ENCODE measurements around the gene INAFM1. TPM values are rescaled to one million over a fixed set of nuclear protein-coding genes. Genes with fewer than 3 reads are reported as not detected.

Gene INAFM1
- total and polyA plus RNA-seq, 9 of the 15 experiments (the other 6 are each of a cell fraction or from before 2014, with no cell fraction given) = 0.71 to 30.9 (median 3.1) TPM

- TF ChIP-seq RCOR1 (IDR thresholded peaks at IDR 0.05; ENCODE audit: borderline replicate concordance in 1 of 2, low read depth in 2 of 2, low read length in 2 of 2) = 0 out of 4 replicates have a peak, but pooled peaks of 1 of the 2 experiments have one; percentile 9
- no peak for TF ChIP-seq DEAF1 (CRISPR knock-in tag; IDR thresholded peaks at IDR 0.05)
- no peak for TF ChIP-seq ADNP (tag; IDR thresholded peaks at IDR 0.05)
- no peak for TF ChIP-seq SIRT6 (IDR thresholded peaks at IDR 0.05; ENCODE audit: low read depth, low read length)
- no peak for TF ChIP-seq ETV6 (IDR thresholded peaks at IDR 0.05; ENCODE audit: borderline replicate concordance in 1 of 2, low read depth in 2 of 2, low read length in 1 of 2)
- TF ChIP-seq ETV6 (CRISPR knock-in tag; IDR thresholded peaks at IDR 0.05; ENCODE audit: borderline replicate concordance) = no peak
- 0 out of 2 replicates have a peak, but pooled peaks have one; percentile 16 for TF ChIP-seq USF1 (CRISPR knock-in tag; IDR thresholded peaks at IDR 0.05)
- TF ChIP-seq BRD4 (IDR thresholded peaks at IDR 0.05) = no peak
- peak; percentile 47; the same call in 1 of the 2 replicates for TF ChIP-seq SMARCA5 (IDR thresholded peaks at IDR 0.05)
- TF ChIP-seq HCFC1 (IDR thresholded peaks at IDR 0.05; ENCODE audit: low read depth, low read length) = no peak
- no peak for TF ChIP-seq ZFP30 (CRISPR knock-in tag; IDR thresholded peaks at IDR 0.05; ENCODE audit: borderline replicate concordance)
- no peak for TF ChIP-seq ZNF79 (CRISPR knock-in tag; IDR thresholded peaks at IDR 0.05; ENCODE audit: low read depth)
- peak; percentile 66 for TF ChIP-seq ZNF316 (IDR thresholded peaks at IDR 0.05)
- TF ChIP-seq, protein P1, sequence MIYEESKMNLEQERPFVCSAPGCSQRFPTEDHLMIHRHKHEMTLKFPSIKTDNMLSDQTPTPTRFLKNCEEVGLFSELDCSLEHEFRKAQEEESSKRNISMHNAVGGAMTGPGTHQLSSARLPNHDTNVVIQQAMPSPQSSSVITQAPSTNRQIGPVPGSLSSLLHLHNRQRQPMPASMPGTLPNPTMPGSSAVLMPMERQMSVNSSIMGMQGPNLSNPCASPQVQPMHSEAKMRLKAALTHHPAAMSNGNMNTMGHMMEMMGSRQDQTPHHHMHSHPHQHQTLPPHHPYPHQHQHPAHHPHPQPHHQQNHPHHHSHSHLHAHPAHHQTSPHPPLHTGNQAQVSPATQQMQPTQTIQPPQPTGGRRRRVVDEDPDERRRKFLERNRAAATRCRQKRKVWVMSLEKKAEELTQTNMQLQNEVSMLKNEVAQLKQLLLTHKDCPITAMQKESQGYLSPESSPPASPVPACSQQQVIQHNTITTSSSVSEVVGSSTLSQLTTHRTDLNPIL (CRISPR knock-in tag; IDR thresholded peaks at IDR 0.05) = no peak
- TF ChIP-seq KLF6 (CRISPR knock-in tag; IDR thresholded peaks at IDR 0.05; ENCODE audit: borderline replicate concordance) = no peak
- TF ChIP-seq LARP7 (IDR thresholded peaks at IDR 0.05) = no peak
- no peak for TF ChIP-seq ZSCAN32 (CRISPR knock-in tag; IDR thresholded peaks at IDR 0.05)
- TF ChIP-seq, protein P2, sequence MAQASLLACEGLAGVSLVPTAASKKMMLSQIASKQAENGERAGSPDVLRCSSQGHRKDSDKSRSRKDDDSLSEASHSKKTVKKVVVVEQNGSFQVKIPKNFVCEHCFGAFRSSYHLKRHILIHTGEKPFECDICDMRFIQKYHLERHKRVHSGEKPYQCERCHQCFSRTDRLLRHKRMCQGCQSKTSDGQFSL (CRISPR knock-in tag; IDR thresholded peaks at IDR 0.05) = no peak
- TF ChIP-seq, protein P2 (tag; IDR thresholded peaks at IDR 0.05) = no peak
- TF ChIP-seq, protein P3, sequence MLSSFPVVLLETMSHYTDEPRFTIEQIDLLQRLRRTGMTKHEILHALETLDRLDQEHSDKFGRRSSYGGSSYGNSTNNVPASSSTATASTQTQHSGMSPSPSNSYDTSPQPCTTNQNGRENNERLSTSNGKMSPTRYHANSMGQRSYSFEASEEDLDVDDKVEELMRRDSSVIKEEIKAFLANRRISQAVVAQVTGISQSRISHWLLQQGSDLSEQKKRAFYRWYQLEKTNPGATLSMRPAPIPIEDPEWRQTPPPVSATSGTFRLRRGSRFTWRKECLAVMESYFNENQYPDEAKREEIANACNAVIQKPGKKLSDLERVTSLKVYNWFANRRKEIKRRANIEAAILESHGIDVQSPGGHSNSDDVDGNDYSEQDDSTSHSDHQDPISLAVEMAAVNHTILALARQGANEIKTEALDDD (IDR thresholded peaks at IDR 0.05) = no peak
- no peak for TF ChIP-seq SRSF9 (IDR thresholded peaks at IDR 0.05; ENCODE audit: borderline replicate concordance, low read depth, low read length)
- TF ChIP-seq ZNF57 (CRISPR knock-in tag; IDR thresholded peaks at IDR 0.05) = no peak
- TF ChIP-seq SAFB2 (IDR thresholded peaks at IDR 0.05; ENCODE audit: borderline replicate concordance, low read depth, low read length, severe bottlenecking) = no peak
Observed at GRCh38 chr19:47316513-47316912, 41.8 kb downstream of the INAFM1 start (continued).

All from K562 (cell line).